ENCODE data around the gene SNRNP48.

The SNRNP48 gene

DNA sequence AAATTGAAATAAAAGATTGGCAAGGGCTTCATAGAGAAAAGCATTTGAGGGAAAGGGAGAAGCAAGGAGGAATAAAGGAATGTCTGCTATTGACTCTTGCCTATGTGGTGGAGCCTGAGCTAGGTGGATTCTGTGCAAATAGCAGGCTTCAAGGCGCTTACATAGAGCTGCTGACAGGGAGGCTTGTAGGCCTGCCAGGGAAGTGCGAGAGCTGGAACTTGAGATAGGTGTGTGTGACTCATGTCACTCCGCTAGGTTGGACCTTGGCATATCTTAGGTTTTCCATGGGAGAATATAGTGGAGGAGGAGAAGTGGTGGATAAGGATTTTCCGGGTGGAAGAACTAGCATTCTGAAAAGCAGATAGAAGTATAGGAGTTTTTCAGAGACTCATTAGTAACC lies 14.0 kb downstream of the SNRNP48 start:
- DNase-seq = no peak

DNA sequence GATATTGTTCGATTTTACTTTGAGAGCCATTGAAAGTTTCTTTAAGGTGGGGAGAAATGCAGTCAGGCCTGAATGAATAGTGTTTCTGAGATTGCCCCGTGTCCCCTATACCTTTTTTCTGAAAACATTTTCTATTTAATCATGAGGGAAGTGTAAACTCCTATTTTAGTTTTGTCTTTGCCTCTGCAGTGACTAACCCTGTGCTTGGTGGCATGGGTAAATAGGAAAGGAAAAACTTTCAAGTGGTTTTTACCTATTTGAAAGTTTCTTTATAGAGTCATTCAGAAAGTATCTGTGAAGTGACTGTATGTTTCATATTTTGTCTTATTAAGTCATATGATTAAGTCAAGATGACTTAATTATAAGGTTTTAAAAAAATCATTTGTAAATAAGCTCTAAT lies 14.5 kb downstream of the SNRNP48 start:
- no peak for DNase-seq

DNA sequence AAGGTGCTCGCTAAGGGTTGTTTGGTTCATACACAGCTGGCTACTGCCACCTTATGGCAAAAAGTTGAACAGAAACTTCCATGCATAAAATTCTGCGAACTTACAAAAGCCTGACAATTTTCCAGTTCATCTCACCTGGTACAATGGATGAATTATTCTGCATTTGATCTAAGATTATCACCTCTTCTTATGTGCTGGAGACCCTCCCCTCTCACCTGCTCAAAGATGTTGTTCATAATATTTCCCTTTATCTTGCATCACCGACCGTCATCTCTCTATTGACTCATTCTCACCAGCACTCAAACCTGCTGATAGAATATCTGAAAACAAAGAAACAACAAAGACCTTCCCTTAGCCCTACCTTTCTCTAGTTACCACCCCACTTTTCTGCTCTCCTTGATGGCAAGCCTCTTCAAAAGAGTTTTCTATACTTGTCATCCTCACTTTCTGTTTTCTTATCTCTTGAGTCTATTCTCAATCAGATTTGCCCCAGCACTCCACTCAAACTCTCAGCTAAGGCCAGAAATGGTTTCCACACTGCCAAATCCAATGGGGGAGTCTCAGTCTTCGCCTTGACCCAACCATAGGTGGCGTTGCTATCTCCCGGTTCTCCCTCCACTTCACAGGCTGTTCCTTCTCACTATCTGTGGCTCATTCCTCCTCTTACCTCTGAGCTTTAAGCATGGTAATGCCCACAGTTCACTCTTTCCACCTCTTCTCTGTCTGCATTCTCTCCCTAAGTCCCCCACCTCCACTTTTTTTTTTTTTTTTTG lies 25.8 kb downstream of the SNRNP48 start:
- DNase-seq = peak; percentile 17 to 64

DNA sequence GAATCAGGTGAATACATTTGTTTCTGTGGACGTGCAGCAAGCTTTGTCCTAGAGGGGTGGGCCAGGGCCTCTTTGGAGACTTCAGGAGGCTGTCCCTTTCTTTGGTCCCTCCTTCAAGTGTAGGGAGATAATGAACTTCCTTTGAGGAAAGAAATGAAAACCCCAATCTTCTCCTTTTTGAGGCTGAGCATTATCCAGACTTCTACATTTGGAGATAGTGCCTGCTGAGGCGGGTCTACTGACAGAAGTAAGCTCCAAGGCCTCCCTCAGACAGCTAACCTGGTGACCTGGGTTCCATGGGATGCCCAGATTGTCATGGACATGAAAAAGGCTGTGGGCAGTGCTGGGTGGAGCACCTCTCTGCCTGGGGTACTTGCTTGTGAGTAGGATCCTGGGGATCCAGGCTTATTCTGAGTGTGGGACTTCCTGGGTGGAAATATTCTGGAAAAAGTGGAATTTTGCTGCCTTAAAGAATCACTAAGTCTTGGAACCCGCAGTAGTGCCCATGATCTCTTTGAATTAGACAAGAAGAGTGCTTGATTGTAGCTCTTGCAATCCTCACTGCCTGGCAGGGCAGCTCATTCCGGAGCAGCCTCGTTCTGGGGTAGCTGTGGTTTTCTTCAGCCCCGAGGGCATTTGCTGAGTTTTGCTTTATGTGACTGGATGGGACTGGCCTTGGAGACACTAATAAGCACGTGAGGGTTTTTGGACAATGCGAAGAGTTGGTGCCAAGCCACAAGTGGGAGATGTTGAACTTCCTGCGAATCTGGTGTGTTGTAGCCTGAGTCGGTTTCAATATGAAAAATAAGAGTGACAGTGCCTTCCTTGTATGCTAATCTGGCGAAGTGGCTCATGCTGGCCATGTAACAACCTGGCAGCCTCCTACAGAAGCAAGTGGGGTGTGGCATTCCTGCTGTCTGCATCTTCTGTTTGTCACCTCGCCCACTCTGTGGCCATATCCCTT lies 28.1 kb downstream of the SNRNP48 start:
- no peak for DNase-seq

DNA sequence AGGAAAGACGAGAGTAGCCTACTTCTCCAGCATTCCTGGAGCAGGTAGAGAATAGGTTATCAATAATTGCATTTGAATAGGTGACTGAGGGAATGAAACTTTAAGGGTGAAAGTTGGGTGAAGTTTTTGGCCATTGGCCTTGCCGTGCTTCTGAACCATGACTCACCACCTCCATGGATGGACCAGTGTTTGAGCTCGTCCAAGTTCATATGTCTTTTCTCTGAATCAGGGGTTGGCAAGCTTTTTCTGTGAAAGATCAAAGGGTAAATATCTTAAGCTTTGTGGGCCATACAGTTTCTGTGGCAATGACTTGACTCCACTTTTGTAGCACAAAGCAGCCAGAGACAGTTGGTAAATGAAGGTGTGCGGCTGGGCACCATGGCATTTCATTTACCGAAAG lies 31.8 kb downstream of the SNRNP48 start:
- DNase-seq = no peak

DNA sequence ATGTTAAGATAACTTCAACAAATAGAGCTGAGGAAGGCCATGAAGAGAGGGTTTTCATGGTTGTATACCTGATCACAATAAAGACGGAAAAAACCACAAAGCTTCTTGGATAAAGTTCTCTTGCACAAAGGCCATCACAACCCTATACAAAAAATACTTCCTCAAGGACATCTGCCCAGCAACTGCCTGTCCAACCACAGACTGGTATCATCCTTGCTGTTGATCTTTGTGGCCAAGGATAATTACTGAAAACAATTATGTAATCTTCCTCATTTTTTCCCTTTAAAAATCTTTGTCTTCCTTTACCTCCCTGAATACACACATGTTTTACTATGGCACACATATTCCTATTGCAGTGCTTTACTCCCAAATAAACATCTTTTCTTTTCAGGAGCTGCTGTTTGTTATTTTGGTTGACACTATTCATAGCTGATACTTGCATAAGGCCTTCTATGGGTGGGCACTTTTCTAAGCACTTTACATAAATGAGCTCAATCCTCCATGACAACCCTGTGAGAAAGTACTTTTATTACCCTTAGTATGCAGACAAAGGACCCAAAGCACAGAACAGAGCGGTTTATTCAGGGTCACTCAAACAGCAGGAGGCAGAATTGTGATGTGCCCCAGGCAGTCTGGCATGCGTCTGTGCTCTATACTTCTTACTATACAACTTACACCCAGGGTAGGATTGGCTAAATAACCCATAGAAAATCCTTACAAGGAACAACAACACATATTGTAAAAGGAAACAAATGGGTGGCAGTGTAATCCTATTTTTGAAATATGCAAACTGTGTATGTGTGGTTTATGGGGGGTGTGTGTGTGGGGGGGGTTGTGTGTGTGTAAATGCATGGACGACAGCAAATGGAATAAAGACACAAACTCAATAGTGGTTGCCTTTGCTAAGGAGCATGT lies 35.1 kb downstream of the SNRNP48 start:
- DNase-seq = no peak

DNA sequence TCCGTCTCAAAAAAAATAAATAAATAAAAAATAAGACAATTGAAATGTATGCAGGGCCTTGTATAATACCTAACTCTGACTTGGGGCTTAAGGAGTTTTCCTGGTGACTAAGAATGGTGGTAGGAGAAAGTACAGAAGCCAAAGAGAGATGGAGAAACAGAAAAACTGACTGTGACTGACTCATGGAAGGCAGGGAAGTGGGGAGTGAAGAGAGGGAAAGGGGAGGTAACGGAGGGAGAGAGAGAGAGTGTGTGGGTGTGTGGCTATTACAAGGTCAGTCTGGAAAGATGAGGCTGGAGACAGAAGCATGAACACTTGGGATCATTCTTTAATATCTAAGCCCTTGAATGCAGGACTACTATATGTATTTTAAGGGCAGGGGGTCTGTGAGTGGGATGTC lies 38.5 kb downstream of the SNRNP48 start:
- DNase-seq = no peak

DNA sequence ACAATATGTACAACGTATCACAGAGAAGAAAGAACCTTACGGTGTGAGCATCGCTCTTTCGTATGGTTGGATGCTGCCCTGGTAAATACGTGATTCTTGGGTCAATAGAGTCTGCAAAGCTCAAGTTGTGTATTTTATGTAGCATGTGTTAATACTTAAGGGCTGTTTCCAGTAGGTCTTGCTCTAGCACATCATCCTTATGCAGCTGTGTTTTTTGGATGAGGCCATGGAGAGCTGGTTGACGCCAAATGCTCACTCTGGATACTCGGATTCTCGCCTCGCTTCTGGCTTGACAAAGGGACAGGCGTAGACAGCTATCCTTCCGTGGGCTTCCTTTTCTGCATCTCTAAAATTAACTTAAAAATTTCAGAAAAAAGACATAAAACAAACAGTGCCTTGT lies 38.9 kb downstream of the SNRNP48 start:
- DNase-seq = no peak

DNA sequence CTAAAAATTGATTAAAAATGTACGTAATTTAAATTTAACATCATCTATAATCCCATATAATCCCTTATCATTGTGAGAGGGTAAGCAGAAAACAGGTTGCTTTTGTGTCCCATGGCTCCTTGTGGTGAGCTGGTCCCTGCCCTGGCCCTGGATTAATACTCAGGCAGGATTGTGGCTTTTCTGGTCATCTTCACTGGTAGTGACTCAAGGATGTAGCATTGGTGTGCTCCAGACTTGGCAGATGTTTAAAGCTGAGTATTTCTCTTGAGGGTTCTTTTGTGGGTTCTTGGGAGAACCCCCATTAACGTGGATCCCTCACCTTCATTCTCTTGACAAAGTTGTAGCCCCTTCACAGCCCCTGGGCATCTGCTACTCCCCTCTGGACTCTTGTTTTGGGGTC lies 39.3 kb downstream of the SNRNP48 start:
- DNase-seq = no peak

DNA sequence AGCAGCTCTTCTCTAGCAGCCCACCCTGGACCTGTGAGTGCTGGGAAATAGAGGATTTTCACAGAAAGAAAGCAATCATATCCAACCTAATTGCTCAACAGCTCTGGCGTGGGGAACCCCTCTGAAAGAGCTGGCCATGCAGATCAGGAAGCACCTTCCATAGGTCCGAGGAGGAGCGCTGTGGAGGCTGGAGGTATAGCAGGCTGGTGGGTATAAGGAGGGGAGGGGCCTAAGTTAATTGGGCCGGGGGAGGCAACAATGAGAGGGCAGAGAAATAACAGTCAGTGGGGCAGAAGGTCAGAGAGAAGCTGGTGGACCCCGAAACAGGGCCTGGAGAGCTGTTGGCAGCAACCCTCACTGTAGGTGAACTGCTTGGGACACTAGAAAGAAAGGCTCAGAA lies 40.8 kb downstream of the SNRNP48 start:
- DNase-seq = no peak

DNA sequence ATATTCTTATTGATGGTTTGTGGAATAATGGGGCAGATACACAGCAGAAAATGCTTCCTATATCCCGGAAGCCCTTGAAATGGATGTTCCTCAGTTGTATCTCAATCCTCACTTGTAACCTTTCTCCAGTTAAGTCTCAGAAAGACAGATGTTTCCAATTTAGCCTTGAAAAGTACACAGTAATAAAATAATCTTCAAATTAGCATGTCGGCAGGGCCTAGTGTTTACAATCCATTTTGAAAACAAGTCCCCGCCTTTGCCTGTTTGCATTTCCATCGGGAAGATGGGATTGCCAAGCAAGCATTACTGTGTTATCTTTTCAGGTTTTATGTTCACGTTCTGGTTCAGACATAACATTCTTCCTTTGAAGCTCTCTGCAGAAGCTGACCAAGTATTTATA lies 41.5 kb downstream of the SNRNP48 start:
- DNase-seq = no peak

DNA sequence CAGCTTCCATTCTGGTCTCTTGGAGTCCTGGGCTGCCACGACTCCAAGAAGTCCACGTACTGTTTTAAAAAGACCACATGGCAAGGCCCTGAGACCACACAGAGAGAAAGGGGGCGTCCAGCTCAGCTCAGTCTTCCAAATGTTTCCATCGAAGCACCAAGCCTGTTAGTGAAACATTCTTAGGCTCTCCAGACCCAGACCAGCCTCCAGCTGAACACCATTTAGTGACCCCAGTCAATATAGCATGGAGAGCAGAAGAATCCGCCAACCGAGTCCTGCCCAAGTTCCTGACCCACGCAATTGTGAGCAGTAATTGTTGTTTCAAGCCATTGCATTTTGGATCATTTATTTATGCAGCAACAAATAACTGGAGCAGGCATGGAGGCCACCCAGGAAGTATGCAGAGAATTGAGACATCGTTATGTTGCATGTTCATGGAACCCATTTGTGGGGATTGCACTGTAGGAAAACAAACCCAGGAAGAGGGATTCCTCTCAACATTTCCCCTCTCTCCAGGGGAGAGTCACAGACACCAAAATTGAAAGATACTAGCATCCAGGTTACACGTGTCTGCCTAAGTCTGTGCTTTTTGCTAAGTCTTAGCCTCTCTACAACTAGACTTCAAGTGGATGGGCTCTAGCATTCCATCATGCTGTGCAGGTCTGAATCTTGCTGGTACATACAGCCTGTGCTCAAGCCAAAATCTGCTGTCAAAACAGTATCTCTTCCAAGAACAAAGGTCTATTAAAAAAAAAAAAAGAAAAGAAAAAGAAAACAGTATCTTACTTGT lies 42.7 kb downstream of the SNRNP48 start:
- DNase-seq = no peak

DNA sequence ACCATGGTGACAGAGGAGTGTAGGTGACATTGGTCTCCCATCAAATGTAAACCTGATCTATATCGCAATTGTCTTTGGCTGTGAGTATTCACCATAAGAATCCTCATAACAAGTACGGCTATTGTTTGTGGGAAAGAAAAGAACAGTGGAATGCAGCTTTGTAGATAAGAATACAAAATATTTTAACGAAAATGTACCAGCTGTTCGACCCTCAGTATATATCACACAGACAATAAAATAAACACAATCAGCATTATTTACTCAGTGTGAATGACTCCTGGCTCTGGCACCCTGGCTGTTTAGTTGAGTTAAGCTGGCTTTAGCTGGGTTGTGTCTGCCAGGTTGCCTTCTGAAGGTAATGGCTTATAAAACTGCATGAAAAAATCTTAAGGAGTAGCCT lies 43.4 kb downstream of the SNRNP48 start:
- DNase-seq = no peak

DNA sequence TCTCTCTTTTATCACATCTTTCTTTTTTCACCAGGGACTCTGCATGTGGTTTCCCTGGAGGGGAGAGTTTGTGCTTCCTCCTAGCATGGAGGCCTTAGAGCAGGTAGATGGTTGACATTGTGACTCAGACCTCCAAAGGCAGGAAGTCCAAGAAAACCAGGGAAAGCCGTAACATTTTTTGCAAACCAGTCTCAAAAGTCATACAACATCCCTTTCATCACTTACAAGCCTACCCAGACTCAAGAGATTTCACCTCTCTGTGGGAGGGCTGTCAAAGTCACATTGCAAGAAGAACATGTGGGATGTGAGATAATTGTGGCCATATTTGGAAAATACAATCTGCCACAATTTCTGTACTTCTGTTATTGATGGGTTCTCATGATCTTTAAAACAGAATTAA lies 46.2 kb downstream of the SNRNP48 start:
- DNase-seq = no peak

DNA sequence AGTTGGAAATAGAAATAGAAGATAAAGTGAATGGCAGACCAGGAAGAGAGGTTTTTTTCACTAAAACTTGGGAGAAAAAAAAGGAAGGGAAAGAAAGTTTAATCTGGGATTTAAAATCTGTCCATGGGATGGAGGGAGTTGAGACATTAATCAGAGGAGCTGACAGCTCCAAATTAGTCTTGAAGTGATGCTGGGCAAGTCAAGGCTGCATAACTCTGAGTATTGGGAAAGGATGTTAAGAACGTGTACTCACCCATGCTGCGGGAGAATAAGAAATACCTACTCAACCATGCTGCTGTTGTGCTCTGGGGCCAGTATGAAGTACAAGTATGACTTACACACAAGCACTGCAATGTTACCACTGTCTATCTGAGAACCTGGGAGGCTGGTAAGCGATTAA lies 47.5 kb downstream of the SNRNP48 start:
- no peak for DNase-seq

DNA sequence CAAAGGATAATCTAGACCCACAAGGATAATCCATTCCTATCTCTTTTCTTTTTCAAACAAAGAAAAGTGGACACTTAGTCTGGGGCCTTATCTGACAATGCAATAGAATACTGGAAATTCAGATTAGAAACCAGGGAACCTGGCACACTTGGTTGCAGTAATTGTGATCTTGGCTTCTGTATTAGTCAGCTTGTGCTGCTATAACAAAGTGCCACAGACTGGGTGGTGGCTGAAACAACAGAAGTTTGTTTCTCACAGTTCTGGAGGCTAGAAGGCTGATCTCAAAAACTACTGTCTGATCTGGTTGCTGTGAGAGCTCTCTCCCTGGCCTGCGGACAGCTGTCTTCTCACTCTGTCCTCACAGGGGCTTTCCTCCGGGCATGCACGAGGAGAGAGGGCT lies 49.4 kb downstream of the SNRNP48 start:
- no peak for DNase-seq

DNA sequence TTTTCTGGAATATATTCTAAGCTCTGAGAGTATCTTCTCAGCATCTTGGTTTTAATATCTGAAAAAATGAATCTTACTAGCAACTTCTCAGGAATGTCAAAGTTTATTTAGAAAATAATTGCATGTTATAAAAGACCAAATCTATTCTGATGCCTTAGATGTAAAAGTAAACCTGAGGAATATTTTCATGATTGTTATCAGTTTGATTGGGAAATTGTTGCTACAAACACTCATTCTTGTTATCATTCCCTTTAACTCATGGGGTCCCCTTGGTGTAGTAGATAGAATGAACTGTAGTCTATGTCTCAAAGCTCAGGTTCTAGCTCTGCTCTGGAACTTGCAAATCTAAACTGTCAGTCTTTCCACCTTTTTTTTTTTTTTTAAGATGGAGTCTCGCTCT lies 50.0 kb downstream of the SNRNP48 start:
- no peak for DNase-seq

DNA sequence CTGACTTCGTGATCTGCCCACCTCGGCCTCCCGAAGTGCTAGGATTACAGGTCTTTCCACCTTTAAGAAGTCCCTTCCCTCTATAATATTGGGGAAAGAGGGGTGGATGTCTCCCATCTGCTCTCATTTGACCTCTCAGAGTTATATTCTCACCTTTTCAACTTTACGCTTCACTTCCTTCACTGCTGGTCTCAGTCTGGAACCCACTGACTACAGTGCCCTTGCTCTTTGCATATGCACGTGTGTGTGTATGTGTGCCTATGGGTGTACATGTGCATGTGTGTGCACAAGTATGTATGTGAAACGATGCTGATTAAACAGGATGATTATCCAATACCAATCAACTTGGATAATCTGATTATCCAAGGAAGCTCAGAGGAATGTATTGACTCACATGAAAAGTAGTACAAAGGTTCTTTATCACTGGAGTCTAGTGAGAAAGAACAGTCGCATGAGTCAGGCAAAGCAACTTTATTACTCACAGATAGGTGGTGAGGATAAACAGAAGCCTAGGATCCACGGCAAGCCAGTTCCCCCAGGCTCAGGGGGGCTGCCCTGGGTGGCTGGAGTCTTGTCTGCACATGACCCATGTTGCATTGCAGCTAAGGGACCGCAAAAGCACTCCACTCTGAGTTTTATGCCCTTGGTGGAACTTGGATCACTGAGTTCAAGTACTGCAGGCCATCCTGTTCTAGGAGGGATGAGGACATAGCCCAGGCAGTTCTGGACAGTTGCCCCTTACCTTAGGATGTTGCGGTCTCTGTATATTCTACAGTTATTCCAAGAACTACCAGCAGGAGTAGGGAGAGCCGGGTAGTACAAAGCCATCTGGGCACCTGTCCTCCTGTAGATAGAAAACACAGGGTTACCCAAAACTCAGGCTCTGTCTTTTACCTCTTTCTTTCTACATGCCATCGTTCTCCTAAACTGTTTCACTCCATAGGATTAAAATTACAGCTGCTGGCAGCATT lies 50.9 kb downstream of the SNRNP48 start:
- no peak for DNase-seq

DNA sequence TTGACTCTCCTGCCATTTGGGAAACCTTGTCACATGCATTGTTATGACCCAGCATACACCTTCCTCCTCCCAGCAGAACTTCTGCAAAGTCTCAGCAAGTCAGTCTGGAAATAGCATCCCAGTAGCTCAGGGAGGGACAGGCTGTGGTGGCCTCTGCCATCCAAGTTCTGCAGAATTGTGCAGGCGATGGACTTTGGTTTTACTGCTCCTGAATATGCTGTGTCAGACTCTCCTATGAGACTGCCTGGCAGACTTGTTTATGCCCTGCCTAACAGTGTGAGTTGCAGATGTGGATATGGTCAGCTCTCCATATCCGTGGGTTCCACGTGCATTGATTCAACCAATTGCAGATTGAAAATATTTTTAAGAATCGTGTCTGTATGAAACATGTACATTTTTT lies 52.8 kb downstream of the SNRNP48 start:
- no peak for DNase-seq

DNA sequence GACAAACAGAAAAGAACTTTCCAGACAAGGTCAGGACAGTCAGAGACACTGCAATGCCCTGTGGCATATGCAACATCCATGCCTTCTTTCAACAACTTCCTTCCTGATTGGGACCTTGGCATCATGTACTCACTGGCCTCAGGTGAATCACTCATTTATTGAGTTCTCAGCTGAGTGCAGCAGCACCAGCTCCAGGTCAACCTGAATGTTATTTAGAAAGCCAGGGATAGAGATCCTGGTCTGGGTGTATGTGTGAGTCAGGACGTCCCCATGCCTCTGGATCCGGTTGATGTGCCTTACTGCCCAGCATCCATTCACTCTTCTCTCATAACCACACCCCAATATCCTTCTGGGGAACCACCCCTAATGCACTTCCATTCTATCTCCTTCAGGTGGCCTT lies 54.4 kb downstream of the SNRNP48 start:
- DNase-seq = no peak

DNA sequence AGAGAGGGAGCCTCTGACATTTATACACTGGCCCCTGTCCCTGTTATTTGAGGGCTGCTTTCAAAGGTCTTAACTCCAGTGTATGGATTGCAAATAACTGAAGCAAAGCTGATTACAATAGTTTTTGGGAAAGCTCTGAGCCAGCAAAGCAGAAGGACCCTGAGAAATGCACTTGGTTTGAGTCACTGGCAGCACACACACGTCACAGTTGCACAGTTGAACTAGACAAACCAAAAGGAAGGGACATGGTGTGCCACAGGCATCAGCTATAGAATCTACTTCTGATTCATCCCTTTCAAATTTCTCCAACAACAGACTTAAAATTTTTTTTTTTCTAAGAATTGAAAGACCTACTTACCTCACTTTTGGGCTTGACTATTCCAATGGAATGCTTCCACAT lies 56.4 kb downstream of the SNRNP48 start:
- DNase-seq = no peak
